Measurements from ENCODE around the gene ERC1. TPM values are rescaled to one million over a fixed set of nuclear protein-coding genes. Genes with fewer than 3 reads are reported as not detected.

Gene ERC1
- total and polyA plus RNA-seq, 2 of the 4 experiments (the other 2 are of a cell fraction) = 11.6 to 25.6 TPM

GRCh38 chr12:1542599-1542998 lies 551.6 kb downstream of the ERC1 start:
- Histone ChIP-seq H2AK9ac (replicated peaks; ENCODE audit: low read depth, low read length, poor library complexity) (no peak overlapping the region), H3K4me3 (ENCODE audit: insufficient read depth, low read depth, low read length) (no peak overlapping the region), H3K4me1 (ENCODE audit: control insufficient read depth, insufficient read depth, low read length) (peaks cover 2% of the 10 kb centered on the region), H3K4ac (ENCODE audit: low read depth, low read length) (no peak overlapping the region), H4K8ac (ENCODE audit: low read depth in 2 of 2, low read length in 2 of 2) (no peak overlapping the region), H2BK15ac (ENCODE audit: low read depth, low read length) (no peak overlapping the region), H4K20me1 (ENCODE audit: insufficient read depth, low read length) (peaks cover 77% of the 10 kb centered on the region), H3K27ac (ENCODE audit: insufficient read depth, low read length) (no peak overlapping the region), H3K4me2 (ENCODE audit: low read depth, low read length) (no peak overlapping the region), H3K27me3 (ENCODE audit: control insufficient read depth, insufficient read depth, low read length) (no peaks in the 10 kb centered on the region), H2AK5ac (ENCODE audit: low read depth, low read length) (no peak overlapping the region), H2BK120ac (ENCODE audit: low read depth, low read length) (no peak overlapping the region), H3K23ac (ENCODE audit: low read depth, low read length) (peak overlapping the region; percentile 51; the same call in 1 of the 2 replicates), H3K18ac (ENCODE audit: low read depth, low read length) (no peak overlapping the region), H2AFZ (replicated peaks; ENCODE audit: low read length, poor library complexity) (no peak overlapping the region), H2BK5ac (ENCODE audit: low read depth, low read length, poor library complexity, severe bottlenecking) (no peak overlapping the region), H3K9me3 (ENCODE audit: control insufficient read depth, insufficient read depth, low read length) (no peaks in the 10 kb centered on the region), H3K9me1 (ENCODE audit: insufficient read depth, low read length) (peaks cover 22% of the 10 kb centered on the region), H2BK20ac (ENCODE audit: low read depth, low read length) (no peak overlapping the region), H3K79me1 (ENCODE audit: low read depth in 1 of 2, low read length in 2 of 2) (peaks cover 29 to 89% of the 10 kb centered on the region in 2 experiments), H4K5ac (ENCODE audit: low read depth, low read length) (no peak overlapping the region), H3K9ac (ENCODE audit: low read depth, low read length) (no peak overlapping the region), H3K14ac (replicated peaks; ENCODE audit: low read depth, low read length) (no peak overlapping the region), H3K56ac (ENCODE audit: extremely low read depth, insufficient read depth, low read length) (no peak overlapping the region), H3K36me3 (ENCODE audit: control insufficient read depth, insufficient read depth, low read length) (no peaks in the 10 kb centered on the region), H4K91ac (ENCODE audit: insufficient read depth, low read depth, low read length) (no peak overlapping the region)
- intact Hi-C loops (cut with micrococcal nuclease) = no loop called here
- 96% methylated on average over 4 of the region's 7 CpGs; no CpG with 5 or more reads in 1 of the 2 experiments for WGBS, 2 experiments (ENCODE audit: extremely low coverage in 2 of 2, insufficient read length in 1 of 2)
- POLR2A ChIA-PET (ENCODE audit: unreplicated experiment) = no interaction called here
- dilution Hi-C loops (cut with HindIII; ENCODE audit: low sequenced_read_pairs, unreplicated experiment) = no loop called here
- DNase-seq (no peak), ATAC-seq (ENCODE audit: low read depth) (no peak)
- in situ Hi-C loops (cut with MboI; ENCODE audit: low sequenced_read_pairs) = no loop called here
- CTCF ChIA-PET = no interaction called here
- TF ChIP-seq CEBPB (IDR thresholded peaks at IDR 0.05; ENCODE audit: low read depth, low read length) (no peak), SMC3 (IDR thresholded peaks at IDR 0.05; ENCODE audit: low read depth, low read length) (no peak), RCOR1 (IDR thresholded peaks at IDR 0.05; ENCODE audit: insufficient replicate concordance, low read length) (no peak), MAZ (IDR thresholded peaks at IDR 0.05; ENCODE audit: borderline replicate concordance, low read depth, low read length) (no peak), NFE2L2 (IDR thresholded peaks at IDR 0.05; ENCODE audit: low read depth, low read length) (no peak)
- BruUV-seq (replicated peaks) = no TSS peak
